ENCODE results near the gene IDI1.

Gene IDI1

DNA sequence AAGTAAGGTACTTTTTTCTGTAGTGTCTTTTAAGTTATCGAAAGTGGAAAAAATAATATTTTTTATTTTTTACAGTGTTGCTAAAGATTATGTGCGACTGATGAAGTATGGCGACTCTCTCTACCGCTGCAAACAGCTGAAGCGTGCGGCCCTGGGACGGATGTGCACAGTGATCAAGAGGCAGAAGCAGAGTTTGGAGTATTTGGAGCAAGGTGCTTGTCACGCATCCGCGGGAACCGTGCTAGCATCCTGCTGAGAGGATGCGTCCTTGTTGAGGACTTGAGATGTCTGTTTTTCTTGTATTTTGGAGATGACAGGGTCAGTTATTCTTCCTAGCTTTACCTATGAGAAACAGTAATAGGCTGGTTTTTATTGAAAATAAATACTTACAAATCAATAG lies 52.9 kb downstream of the IDI1 start:
- no peak overlapping the region for H3K4me3 ChIP-seq (ENCODE audit: low read depth, low read length)

DNA sequence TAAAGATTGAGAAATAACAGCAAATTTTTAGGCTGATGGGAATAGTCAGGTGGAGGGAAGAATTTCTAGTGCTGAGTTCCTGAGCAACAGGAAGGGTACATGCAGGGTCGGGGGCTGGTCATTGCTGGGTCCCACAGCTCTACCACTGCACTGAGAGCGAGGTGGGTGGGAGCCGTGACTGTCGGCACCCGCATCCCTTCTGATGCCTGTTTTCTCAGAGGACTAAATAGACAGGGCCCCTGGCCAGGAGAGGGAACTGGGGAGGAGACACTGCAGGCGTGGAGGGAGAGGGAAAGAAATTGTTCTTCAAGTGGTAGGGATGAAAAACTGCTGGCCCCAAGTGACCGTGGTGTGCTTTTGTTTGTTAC lies 53.4 kb downstream of the IDI1 start:
- H3K4me3 ChIP-seq (ENCODE audit: low read depth, low read length): no peak overlapping the region

DNA sequence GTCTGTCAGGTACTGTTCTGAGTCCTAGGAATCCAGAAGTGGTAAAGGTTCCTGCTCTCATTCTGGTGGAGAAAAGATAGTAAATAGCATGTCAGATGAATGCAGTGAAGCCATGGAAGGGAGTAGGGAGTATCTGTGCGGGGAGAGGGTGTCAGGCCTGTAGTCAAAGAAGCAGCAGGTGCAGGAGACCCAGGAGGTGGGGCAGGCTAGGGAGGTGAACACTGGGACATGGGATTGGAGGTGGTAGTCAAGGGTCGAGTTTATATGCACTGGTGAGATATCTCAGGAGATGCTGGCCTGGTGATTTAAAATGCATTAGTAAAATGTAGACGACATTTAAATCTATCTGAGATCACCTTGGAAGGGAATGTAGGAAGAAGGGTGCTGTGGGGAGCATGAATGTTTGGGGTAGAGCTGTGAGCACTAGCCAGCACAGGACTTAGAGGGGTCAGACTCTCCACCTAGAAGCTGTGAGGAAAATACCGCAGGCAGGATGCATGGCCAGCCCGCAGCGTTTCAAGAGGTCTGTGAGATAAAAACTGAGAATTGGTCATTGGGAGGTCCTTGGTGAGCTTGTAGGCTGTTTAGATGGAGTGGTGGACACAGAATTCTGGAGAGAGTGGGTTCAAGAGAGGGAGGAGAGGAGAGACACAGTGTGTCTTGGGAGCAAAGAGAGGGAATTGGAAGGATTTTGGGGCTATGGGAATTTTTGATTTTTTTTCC lies 53.9 kb downstream of the IDI1 start:
- H3K4me3 ChIP-seq (ENCODE audit: low read depth, low read length): no peak overlapping the region

DNA sequence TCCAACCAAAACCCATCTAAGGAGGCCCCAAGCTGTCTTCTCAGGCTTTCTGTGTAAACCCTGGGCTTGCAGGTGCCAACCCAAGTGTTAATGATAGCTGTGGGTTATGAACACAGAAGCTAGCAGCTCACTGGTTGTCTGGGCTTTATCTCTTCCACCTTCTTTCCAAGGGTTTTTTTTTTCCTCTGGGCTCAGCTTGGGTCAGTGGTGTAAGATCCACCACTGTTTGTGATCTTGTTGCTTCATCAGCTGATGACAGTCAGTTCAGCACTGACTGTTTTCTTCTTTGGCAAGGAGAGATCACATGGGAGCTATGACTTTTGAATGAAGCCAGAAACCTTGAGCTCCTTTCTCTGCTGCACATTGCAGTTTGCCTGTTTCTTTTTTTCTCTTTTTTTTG lies 56.0 kb downstream of the IDI1 start:
- H3K4me3 ChIP-seq (ENCODE audit: low read depth, low read length): no peak overlapping the region

DNA sequence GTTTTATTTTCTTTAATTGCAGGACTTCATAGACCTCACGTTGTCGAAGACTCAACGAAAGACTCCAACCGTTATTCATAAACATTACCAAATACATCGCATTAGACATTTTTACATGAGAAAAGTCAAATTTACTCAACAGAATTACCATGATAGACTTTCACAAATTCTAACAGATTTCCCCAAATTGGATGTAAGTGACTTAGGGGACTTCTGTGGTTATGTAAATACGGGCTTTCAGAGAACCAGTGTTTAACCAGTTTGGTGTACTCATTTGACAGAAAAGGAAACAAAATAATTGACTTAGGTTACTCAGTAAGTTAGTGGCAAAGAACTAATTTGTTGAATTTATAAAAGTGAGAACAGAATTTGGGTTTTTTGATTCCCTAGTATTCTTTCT lies 56.5 kb downstream of the IDI1 start:
- no peak overlapping the region for H3K4me3 ChIP-seq (ENCODE audit: low read depth, low read length)

DNA sequence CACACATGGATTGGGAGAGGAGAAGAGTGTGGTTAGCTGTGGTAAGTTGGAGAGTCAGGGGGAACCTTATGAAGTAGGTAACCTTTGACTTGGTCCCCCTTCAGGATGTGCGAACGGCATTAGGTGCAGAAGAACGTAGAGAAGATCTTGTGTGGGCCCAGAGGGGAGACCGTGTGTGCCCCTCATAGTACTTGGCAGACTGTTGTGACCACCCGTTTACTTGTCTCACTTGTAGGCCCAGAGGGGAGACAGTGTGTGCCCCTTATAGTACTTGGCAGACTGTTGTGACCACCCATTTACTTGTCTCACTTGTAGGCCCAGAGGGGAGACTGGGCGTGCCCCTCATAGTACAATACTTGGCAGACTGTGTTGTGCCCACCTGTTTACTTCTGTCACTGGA lies 58.1 kb downstream of the IDI1 start:
- H3K4me3 ChIP-seq (ENCODE audit: low read depth, low read length): no peak overlapping the region

Measured in iPS-11a (cell line).